Measurements from ENCODE around the gene ASB2. TPM values are rescaled to one million over a fixed set of nuclear protein-coding genes. Genes with fewer than 3 reads are reported as not detected.

ASB2 gene
- total RNA-seq, 2 donors from 2014 or later, result 10.3 to 17.4 TPM

DNA sequence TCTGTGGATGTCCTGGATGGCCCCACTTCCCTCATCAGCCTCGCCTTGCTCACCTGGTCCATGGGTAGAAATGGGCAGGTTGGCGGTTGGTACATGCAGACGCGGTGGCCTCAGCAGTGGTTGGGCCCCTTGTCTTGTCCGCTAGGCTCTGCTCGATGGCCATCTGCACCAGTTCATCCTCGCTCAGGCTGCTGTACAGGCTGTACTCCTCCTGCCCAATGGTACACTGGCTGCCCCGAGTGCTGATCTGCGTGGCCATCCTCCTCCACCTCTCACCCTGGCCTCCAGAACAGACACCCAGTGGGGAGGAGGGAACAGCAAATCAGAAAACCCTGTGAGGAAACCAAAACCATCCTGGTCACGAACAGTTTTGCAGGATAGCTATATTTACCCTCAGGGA, 12.1 kb downstream of the ASB2 start:
- no peaks in the 10 kb centered on the region for H3K27me3 ChIP-seq (replicated peaks; ENCODE audit: insufficient read depth)
- H3K36me3 ChIP-seq, result no peaks in the 10 kb centered on the region
- no peak overlapping the region for H3K4me3 ChIP-seq
- TF ChIP-seq CTCF (IDR thresholded peaks at IDR 0.05), result no peak
- TF ChIP-seq POLR2A (IDR thresholded peaks at IDR 0.05), result no peak
- TF ChIP-seq POLR2AphosphoS5 (IDR thresholded peaks at IDR 0.05), result no peak
- DNase-seq (ENCODE audit: low spot score), result no peak
- intact Hi-C loops (cut with DNase I), result no loop called here
- no peaks in the 10 kb centered on the region for H3K9me3 ChIP-seq
- WGBS, result 91% methylated on average over 10 of the region's 10 CpGs
- H3K27ac ChIP-seq, result no peak overlapping the region
- H3K4me1 ChIP-seq (replicated peaks), result no peaks in the 10 kb centered on the region

DNA sequence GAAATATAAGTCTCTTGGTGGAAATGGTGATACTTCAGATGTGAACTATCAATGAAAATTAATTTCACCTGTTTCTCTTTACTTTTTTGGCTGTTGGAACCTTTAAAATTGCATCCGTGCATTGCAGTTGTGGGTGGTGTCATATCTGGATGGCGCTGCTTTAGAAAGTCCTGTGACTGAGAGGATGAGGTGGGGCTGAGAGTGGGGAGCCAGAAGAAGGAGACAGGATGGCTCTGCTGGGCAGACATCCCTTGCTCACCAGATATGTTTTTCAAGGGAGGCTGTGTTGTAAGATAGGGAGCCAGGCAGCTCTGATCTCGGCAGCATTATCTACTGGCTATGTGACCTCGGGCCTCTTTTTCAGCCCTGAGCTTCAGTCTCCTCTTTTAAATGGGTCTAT, 12.7 kb downstream of the ASB2 start:
- Histone ChIP-seq H3K27me3 (replicated peaks; ENCODE audit: insufficient read depth) (no peaks in the 10 kb centered on the region), H3K36me3 (no peaks in the 10 kb centered on the region), H3K4me3 (no peak overlapping the region), H3K27ac (no peak overlapping the region), H3K4me1 (replicated peaks) (no peaks in the 10 kb centered on the region), H3K9me3 (no peaks in the 10 kb centered on the region)
- TF ChIP-seq POLR2A (IDR thresholded peaks at IDR 0.05) (no peak), CTCF (IDR thresholded peaks at IDR 0.05) (no peak), POLR2AphosphoS5 (IDR thresholded peaks at IDR 0.05) (no peak)
- no peak for DNase-seq (ENCODE audit: low spot score)
- intact Hi-C loops (cut with DNase I), result no loop called here
- 79% methylated on average over 4 of the region's 4 CpGs for WGBS

DNA sequence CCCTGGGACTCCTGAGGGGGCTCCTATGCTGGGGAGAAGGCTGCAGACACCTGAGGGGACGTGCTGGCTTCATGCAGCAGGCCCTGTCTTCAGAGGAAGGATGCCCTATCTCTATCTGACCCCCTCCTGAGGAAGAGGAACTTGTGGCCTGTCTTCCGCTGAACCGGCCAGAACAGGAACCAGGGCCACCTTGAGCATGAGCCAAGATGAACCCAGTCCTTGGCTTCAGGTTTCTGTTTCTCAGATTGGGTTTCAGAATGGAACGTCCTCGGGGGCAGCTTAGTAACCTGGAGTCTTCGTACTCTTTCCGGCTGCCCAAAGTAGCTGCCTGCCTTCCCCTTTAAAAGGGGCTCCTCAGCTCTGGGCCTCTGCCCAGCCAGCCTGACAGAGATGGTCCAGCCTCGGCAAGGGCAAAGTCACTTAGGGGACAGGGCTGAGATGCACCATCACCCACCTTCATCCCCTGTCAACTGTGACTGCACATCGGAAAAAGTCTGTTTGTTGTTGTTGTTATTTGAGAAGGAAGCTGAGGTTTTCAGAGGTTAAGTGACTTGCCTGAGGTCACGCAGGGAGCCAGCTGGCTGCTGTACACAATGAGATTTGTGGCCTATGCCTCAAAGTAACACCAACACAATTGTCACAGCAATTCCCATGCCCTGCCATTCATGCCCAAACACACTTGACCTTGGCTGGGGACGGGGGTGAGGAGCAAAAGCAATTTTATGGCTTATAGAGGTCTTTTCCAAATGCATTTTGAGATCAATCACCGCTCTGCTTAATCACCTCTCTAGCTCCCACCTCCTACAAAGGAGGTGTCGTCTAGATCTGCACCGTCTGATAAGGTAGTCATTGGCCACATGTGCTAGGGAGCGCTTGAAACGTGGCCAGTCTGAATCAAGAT, 13.4 kb downstream of the ASB2 start:
- Histone ChIP-seq H3K27ac (no peak overlapping the region), H3K36me3 (no peaks in the 10 kb centered on the region), H3K4me3 (no peak overlapping the region), H3K4me1 (replicated peaks) (no peaks in the 10 kb centered on the region), H3K27me3 (replicated peaks; ENCODE audit: insufficient read depth) (no peaks in the 10 kb centered on the region), H3K9me3 (no peaks in the 10 kb centered on the region)
- TF ChIP-seq POLR2AphosphoS5 (IDR thresholded peaks at IDR 0.05), result no peak
- no peak for TF ChIP-seq CTCF (IDR thresholded peaks at IDR 0.05)
- no peak for TF ChIP-seq POLR2A (IDR thresholded peaks at IDR 0.05)
- DNase-seq (ENCODE audit: low spot score), result no peak
- 44% methylated on average over 16 of the region's 16 CpGs for WGBS
- intact Hi-C loops (cut with DNase I), result no loop called here

- no peak for DNase-seq (ENCODE audit: low spot score)
- TF ChIP-seq POLR2AphosphoS5 (IDR thresholded peaks at IDR 0.05), result no peak
- TF ChIP-seq CTCF (IDR thresholded peaks at IDR 0.05), result no peak
- TF ChIP-seq POLR2A (IDR thresholded peaks at IDR 0.05), result no peak
- no peaks in the 10 kb centered on the region for H3K9me3 ChIP-seq
- H3K4me1 ChIP-seq (replicated peaks), result no peaks in the 10 kb centered on the region
- intact Hi-C loops (cut with DNase I), result no loop called here
- H3K36me3 ChIP-seq, result no peaks in the 10 kb centered on the region
- 92% methylated on average over 8 of the region's 8 CpGs for WGBS
- H3K27me3 ChIP-seq (replicated peaks; ENCODE audit: insufficient read depth), result no peaks in the 10 kb centered on the region
- H3K27ac ChIP-seq, result no peak overlapping the region
- no peak overlapping the region for H3K4me3 ChIP-seq
Observed at GRCh38 chr14:93961620-93962019, 14.8 kb downstream of the ASB2 start.

Measured in prostate gland (tissue), 2 donors.